H1 (cell line): Measurements from ENCODE around the gene FRMD3.

Source experiments
- BRCA1 ChIP-seq: IDR thresholded peaks from 2 replicates; pipeline ENCODE4 v1.6.1; 2012; ENCODE audit warnings: low read depth, low read length, improper control_type of control experiment
- CTCF ChIP-seq, 3 experiments: IDR thresholded peaks; 1 replicate in 2 of 3; 2 replicates in 1 of 3; pipeline versions ENCODE4 v1.5.1 to v1.6.1; 2011; ENCODE audit warnings: low read length in 3 of 3, mild to moderate bottlenecking in 3 of 3, inconsistent platforms in 2 of 3, low read depth in 1 of 3, moderate library complexity in 1 of 3; ENCODE audit not compliant: insufficient read depth in 1 of 3; ENCODE audit errors: control extremely low read depth in 1 of 3
- EP300 ChIP-seq, 2 experiments: IDR thresholded peaks; 1 replicate in 1 of 2; 2 replicates in 1 of 2; pipeline ENCODE4 v1.6.1; 2011 to 2012; ENCODE audit warnings: low read depth in 2 of 2, low read length in 2 of 2, mild to moderate bottlenecking in 2 of 2, borderline replicate concordance in 1 of 2, inconsistent platforms in 1 of 2, moderate library complexity in 1 of 2
- EZH2 ChIP-seq: fragments of 200-600 bp; sonication (generic); IDR thresholded peaks from 2 replicates; pipeline ENCODE4 v1.7.1; 2012; ENCODE audit warnings: low read depth, mild to moderate bottlenecking, moderate library complexity, low read length, inconsistent platforms; ENCODE audit not compliant: severe bottlenecking
- GTF2F1 ChIP-seq: IDR thresholded peaks from 2 replicates; pipeline ENCODE4 v1.6.1; 2012; ENCODE audit warnings: low read depth, low read length, improper control_type of control experiment, borderline replicate concordance
- MAX ChIP-seq: IDR thresholded peaks from 2 replicates; pipeline ENCODE4 v1.6.1; 2012; ENCODE audit warnings: inconsistent platforms
- POLR2A ChIP-seq, 2 experiments: IDR thresholded peaks; 1 replicate in 1 of 2; 2 replicates in 1 of 2; pipeline ENCODE4 v1.6.1; 2011; ENCODE audit warnings: low read depth in 2 of 2, low read length in 2 of 2, mild to moderate bottlenecking in 2 of 2; ENCODE audit errors: control extremely low read depth in 1 of 2
- POLR2AphosphoS5 ChIP-seq: IDR thresholded peaks from 2 replicates; pipeline ENCODE4 v1.6.1; 2011; ENCODE audit warnings: low read depth, low read length
- RAD21 ChIP-seq, 2 experiments: IDR thresholded peaks in 1 of 2; conservative IDR thresholded peaks in 1 of 2; 2 replicates each; pipeline ENCODE4 v1.6.1; 2011; ENCODE audit warnings: low read depth in 2 of 2, low read length in 2 of 2, improper control_type of control experiment in 1 of 2, inconsistent platforms in 1 of 2, mild to moderate bottlenecking in 1 of 2, moderate library complexity in 1 of 2
- SIN3A ChIP-seq, 2 experiments: IDR thresholded peaks in 1 of 2; conservative IDR thresholded peaks in 1 of 2; 2 replicates each; pipeline ENCODE4 v1.6.1; 2011 to 2012; ENCODE audit warnings: low read length in 2 of 2, improper control_type of control experiment in 1 of 2, low read depth in 1 of 2, mild to moderate bottlenecking in 1 of 2
- TF ChIP-seq, protein P1 (sequence below): IDR thresholded peaks from 2 replicates; pipeline ENCODE4 v1.6.1; 2012; ENCODE audit warnings: low read length, inconsistent platforms

- no peak for TF ChIP-seq POLR2A (IDR thresholded peaks at IDR 0.05; ENCODE audit: control extremely low read depth in 1 of 2, low read depth in 2 of 2, low read length in 2 of 2)
- 0 out of 2 replicates have a peak, but pooled peaks have one; percentile 17 for TF ChIP-seq MAX
- TF ChIP-seq EZH2 = no peak
- no peak for TF ChIP-seq BRCA1
- TF ChIP-seq RAD21 (IDR thresholded peaks at IDR 0.05 in 1 of 2, conservative IDR thresholded peaks at IDR 0.05 in 1 of 2; ENCODE audit: low read depth in 2 of 2, low read length in 2 of 2) = peak; percentile 94 to 97
- TF ChIP-seq SIN3A (conservative IDR thresholded peaks at IDR 0.05 in 1 of 2, IDR thresholded peaks at IDR 0.05 in 1 of 2; ENCODE audit: low read depth in 1 of 2, low read length in 2 of 2) = peak in 1 of 2 experiments; percentile 68; a peak in 1 of 4 replicates
- TF ChIP-seq CTCF (IDR thresholded peaks at IDR 0.05; ENCODE audit: control extremely low read depth in 1 of 3, insufficient read depth in 1 of 3, low read depth in 1 of 3, low read length in 3 of 3) = peak; percentile 65 to 86 (median 78)
- TF ChIP-seq, protein P1, sequence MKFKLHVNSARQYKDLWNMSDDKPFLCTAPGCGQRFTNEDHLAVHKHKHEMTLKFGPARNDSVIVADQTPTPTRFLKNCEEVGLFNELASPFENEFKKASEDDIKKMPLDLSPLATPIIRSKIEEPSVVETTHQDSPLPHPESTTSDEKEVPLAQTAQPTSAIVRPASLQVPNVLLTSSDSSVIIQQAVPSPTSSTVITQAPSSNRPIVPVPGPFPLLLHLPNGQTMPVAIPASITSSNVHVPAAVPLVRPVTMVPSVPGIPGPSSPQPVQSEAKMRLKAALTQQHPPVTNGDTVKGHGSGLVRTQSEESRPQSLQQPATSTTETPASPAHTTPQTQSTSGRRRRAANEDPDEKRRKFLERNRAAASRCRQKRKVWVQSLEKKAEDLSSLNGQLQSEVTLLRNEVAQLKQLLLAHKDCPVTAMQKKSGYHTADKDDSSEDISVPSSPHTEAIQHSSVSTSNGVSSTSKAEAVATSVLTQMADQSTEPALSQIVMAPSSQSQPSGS = no peak
- no peak for TF ChIP-seq POLR2AphosphoS5
- TF ChIP-seq EP300 (IDR thresholded peaks at IDR 0.05; ENCODE audit: borderline replicate concordance in 1 of 2, low read depth in 2 of 2, low read length in 2 of 2) = no peak
- no peak for TF ChIP-seq GTF2F1
These were observed 318.9 kb downstream of the FRMD3 start for GRCh38 chr9:83219154-83219923.
